AG04450 (cell line): Measurements from ENCODE around the gene TARBP1. TPM values are rescaled to one million over a fixed set of nuclear protein-coding genes. Genes with fewer than 3 reads are reported as not detected.

Source experiments
- CTCF ChIA-PET: fragments of 300-600, 350-600 bp; formaldehyde crosslinking; extraction: SDS; loops from one replicate; lab custom pipeline; 2022; ENCODE audit warnings: antibody characterized with exemption, inconsistent platforms; lab: Charles Lee
- POLR2A ChIA-PET: fragments of 350-600 bp; formaldehyde crosslinking; extraction: SDS; loops from one replicate; lab custom pipeline; 2021; ENCODE audit warnings: antibody characterized with exemption, inconsistent platforms; lab: Yijun Ruan, JAX
- DNase-seq: peaks from one replicate; pipeline ENCODE4 v3.0.0-alpha.2; 2011; ENCODE audit warnings: low read depth, low spot score
- H3K27ac ChIP-seq: one replicate; pipeline ENCODE4 v1.5.1; 2012; ENCODE audit warnings: low read depth, low read length, control low read depth
- H3K27me3 ChIP-seq: one replicate; pipeline ENCODE4 v1.6.0; 2012; ENCODE audit warnings: low read length; ENCODE audit not compliant: control insufficient read depth, insufficient read depth
- H3K4me3 ChIP-seq: 2 replicates; pipeline ENCODE4 v1.5.1; 2011; ENCODE audit warnings: mild to moderate bottlenecking, low read depth, low read length, control low read depth
- H3K9me3 ChIP-seq: 2 replicates; pipeline ENCODE4 v1.5.1; 2012; ENCODE audit warnings: low read length; ENCODE audit not compliant: control insufficient read depth, insufficient read depth
- polyA plus RNA-seq: library from polyadenylated mRNA; depleted of rRNA; stranded (reverse); fragments of >200 nt; gene quantifications from 2 replicates; pipeline ENCODE4 v1.2.3, GENCODE V29; 2011; rRNA removed
- TF ChIP-seq, protein P1 (sequence below): IDR thresholded peaks from 2 replicates; pipeline ENCODE4 v1.5.1; 2011; ENCODE audit warnings: low read depth, low read length, control low read depth, inconsistent platforms

The TARBP1 gene
- polyA plus RNA-seq, 1 experiment, result 22.6 TPM

DNA sequence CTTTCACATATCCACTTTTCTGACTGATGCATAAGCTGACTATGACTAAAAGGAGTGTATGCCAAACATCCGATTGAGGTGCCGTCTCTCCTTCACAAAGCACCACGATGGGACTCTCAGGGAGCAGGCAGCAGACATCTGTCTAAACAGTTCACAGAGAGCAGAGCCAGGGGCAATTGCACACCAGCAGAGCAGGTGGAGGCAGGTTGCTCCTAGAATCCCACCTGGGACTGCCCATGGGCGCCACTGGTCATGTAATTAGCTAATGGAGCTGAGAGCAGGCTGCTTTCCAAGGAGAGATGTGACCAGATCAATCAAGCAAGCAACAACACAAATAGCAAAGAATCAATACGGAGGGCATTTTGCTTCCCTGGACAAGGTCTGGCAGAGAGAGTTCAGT, 136.2 kb downstream of the TARBP1 start:
- no peaks in the 10 kb centered on the region for H3K27me3 ChIP-seq
- no peaks in the 10 kb centered on the region for H3K9me3 ChIP-seq
- H3K27ac ChIP-seq, result no peak overlapping the region
- POLR2A ChIA-PET, result no interaction called here
- DNase-seq, result no peak
- H3K4me3 ChIP-seq, result no peak overlapping the region
- CTCF ChIA-PET, result no interaction called here
- TF ChIP-seq, protein P1, sequence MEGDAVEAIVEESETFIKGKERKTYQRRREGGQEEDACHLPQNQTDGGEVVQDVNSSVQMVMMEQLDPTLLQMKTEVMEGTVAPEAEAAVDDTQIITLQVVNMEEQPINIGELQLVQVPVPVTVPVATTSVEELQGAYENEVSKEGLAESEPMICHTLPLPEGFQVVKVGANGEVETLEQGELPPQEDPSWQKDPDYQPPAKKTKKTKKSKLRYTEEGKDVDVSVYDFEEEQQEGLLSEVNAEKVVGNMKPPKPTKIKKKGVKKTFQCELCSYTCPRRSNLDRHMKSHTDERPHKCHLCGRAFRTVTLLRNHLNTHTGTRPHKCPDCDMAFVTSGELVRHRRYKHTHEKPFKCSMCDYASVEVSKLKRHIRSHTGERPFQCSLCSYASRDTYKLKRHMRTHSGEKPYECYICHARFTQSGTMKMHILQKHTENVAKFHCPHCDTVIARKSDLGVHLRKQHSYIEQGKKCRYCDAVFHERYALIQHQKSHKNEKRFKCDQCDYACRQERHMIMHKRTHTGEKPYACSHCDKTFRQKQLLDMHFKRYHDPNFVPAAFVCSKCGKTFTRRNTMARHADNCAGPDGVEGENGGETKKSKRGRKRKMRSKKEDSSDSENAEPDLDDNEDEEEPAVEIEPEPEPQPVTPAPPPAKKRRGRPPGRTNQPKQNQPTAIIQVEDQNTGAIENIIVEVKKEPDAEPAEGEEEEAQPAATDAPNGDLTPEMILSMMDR, result no peak

Other genes starting within 250 kb of the TARBP1 start
- gene COA6, start 105.7 kb downstream of the TARBP1 start, polyA plus RNA-seq, result 27.4 and 38.8 TPM in 2 replicates
- gene IRF2BP2, start 131.0 kb upstream of the TARBP1 start, polyA plus RNA-seq, result 20.3 and 28.6 TPM in 2 replicates